KOPT-K1 (cell line): Measurements from ENCODE around the gene IFIT5.

Experiments used
- H3K27ac ChIP-seq: fragments of 200-600 bp; sonication (generic); 2 replicates; pipeline ENCODE4 v1.5.1; 2016; ENCODE audit warnings: antibody characterized with exemption, mild to moderate bottlenecking, low read depth, low read length; ENCODE audit not compliant: poor library complexity, severe bottlenecking
- H3K36me3 ChIP-seq: fragments of 200-600 bp; sonication (generic); 2 replicates; pipeline ENCODE4 v1.5.1; 2017; ENCODE audit warnings: antibody characterized with exemption, mild to moderate bottlenecking, low read length, moderate library complexity; ENCODE audit not compliant: insufficient read depth
- H3K9me3 ChIP-seq: fragments of 200-600 bp; sonication (generic); 2 replicates; pipeline ENCODE4 v1.5.1; 2017; ENCODE audit warnings: antibody characterized with exemption, low read length, mild to moderate bottlenecking; ENCODE audit not compliant: insufficient read depth, poor library complexity, severe bottlenecking

Gene IFIT5, protein sequence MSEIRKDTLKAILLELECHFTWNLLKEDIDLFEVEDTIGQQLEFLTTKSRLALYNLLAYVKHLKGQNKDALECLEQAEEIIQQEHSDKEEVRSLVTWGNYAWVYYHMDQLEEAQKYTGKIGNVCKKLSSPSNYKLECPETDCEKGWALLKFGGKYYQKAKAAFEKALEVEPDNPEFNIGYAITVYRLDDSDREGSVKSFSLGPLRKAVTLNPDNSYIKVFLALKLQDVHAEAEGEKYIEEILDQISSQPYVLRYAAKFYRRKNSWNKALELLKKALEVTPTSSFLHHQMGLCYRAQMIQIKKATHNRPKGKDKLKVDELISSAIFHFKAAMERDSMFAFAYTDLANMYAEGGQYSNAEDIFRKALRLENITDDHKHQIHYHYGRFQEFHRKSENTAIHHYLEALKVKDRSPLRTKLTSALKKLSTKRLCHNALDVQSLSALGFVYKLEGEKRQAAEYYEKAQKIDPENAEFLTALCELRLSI

DNA sequence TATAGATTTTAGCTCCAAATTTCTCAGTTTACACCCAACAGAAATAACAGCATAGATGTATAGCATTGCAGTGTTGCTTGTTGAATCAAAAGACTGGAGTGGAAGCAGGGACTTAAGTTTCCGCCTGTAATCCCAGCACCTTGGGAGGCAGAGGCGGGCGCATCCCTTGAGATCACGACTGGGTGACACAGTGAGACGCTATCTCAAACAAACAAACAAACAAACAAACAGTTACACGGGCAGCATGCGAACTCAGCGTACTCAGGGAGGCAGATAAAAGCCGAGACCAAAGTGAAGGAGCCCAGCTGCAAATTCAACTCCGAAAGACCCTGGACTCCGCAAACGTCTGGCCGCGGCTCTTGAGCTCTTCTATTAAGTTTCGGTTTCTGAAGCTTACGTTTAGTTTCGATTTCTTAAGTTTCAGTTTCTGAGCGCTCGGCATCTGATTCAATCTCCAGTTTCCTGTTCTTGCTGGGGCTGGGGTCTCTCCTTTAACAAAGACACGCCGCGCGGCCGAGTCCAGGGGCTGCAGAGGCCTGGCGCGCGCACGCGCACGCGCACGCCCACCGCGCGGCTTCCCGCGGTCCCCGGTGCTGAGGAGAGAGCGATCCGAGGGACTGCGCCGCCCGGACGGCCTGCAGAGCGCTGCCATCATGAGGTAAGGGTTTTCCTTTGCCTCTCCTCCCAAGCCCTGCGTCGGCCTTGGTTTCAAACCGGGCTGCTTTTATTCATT lies at the start of gene IFIT5:
IFIT5 (plus strand) TSS at position 423 of the 733 bp plus-strand sequence; CDS start at position 654, 231 bp downstream.
- H3K36me3 ChIP-seq: peaks cover 17% of the 10 kb centered on the region
- peaks cover 6% of the 10 kb centered on the region for H3K9me3 ChIP-seq
- H3K27ac ChIP-seq: peak within 1 kb of the TSS; percentile 68

DNA sequence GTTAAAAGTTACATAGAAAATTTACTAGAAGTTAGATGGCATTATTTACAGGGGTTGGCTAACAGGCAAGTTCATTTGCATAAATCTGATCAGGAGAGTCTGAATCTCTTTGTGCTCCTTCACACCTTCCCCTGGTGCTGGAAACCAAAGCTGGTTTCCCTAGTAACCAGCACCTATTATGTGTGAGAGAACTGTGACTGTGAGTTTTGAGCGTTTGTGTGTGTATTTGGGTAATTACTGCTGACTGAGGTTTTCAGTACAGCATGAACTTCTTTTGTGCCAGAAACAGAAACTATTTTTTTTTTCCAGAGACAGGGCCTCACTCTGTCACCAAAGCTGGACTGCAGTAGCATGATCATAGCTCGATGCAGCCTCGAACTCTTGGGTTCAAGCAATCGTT lies 46.8 kb upstream of the IFIT5 start:
- no peaks in the 10 kb centered on the region for H3K36me3 ChIP-seq
- H3K27ac ChIP-seq: no peak overlapping the region
- no peaks in the 10 kb centered on the region for H3K9me3 ChIP-seq

DNA sequence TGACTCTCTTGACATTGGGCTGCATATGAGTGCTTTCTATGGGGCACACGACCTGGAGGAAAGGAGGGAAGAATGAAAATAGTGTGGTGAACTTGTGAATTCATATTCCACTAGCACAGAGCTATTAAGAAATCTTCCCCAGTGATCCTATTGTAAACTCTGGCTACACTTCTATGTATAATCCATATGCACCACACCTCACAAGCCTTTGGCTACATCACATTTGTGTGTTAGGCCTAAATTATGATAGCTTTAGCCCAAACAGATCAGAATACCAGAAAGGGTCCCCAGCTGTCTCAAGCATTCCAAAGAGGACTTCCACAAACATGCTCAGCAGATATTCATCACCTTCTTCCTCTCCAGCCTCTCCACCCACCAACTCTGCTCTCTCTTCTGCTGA lies 46.2 kb upstream of the IFIT5 start:
- no peak overlapping the region for H3K27ac ChIP-seq
- no peaks in the 10 kb centered on the region for H3K9me3 ChIP-seq
- no peaks in the 10 kb centered on the region for H3K36me3 ChIP-seq

DNA sequence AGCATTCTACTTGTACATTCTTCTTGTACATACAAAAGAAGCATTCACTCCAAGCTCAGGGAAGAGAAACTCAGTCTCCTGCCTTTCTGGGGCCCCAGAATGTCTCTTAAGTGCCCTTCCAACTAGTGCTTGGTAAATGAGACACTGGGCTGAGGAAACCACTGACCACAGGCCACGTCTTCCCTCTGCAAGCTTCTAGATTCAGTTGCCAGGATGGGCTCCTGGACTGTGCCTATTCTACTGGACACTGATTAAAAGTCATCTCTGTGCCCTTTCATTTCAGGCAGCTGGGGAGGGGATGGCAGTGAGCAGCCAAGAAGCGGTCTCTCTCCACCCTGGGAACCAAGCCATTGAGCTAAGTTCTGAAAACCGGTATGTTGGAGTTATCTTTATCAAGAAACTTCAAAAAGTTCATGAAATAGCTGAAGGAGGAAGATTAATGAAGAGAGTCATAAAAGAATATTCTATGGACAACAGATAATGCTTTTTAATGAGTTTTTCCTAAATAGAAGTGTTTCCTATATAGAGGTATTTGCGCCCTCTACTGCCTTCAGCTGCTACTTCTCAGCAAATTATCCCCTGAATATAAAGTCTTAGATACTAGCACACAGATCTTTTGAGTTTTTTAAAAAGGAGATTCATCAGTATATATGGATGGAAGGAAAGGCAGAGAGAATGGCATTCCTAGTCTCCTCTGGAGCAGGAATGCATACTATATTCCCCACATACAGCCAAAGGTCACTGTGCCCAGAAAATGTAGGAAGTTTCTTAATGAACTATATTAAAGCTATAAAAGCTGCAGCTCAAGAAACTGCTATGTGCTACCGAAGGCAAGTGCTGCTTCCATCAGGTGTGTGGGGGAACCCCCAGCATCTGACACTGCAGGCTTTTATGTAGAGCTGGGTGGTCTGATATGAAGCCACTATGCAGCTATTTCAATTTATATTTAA lies 44.9 kb upstream of the IFIT5 start:
- H3K27ac ChIP-seq: no peak overlapping the region
- no peaks in the 10 kb centered on the region for H3K9me3 ChIP-seq
- no peaks in the 10 kb centered on the region for H3K36me3 ChIP-seq

GRCh38 chr10:89371079-89371478 lies 43.3 kb upstream of the IFIT5 start:
- Histone ChIP-seq H3K36me3 (no peaks in the 10 kb centered on the region), H3K9me3 (no peaks in the 10 kb centered on the region), H3K27ac (no peak overlapping the region)

DNA sequence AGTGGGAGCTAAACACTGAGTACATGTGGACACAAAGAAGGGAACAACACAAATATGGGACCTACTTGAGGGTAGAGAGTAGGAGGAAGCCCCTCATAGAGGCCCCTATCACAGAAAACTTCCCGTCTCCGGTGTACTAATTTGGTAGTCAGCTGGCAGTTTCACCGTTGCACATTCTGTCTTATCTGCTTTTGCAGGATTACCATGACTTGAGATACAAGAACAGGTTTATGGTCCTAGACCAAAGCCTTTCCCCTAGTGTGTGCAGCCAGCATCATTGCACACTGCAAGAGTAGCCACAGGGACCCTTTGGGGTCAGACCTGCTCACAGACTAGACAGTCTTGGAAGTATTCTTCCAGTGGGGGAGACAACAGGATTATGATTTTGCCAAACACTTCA lies 42.4 kb upstream of the IFIT5 start:
- no peak overlapping the region for H3K27ac ChIP-seq
- H3K36me3 ChIP-seq: no peaks in the 10 kb centered on the region
- H3K9me3 ChIP-seq: no peaks in the 10 kb centered on the region

GRCh38 chr10:89373916-89374711 lies 40.3 kb upstream of the IFIT5 start:
- Histone ChIP-seq H3K36me3 (no peaks in the 10 kb centered on the region), H3K27ac (no peak overlapping the region), H3K9me3 (no peaks in the 10 kb centered on the region)

GRCh38 chr10:89374713-89375141 lies 39.6 kb upstream of the IFIT5 start:
- Histone ChIP-seq H3K27ac (no peak overlapping the region), H3K36me3 (no peaks in the 10 kb centered on the region), H3K9me3 (no peaks in the 10 kb centered on the region)

DNA sequence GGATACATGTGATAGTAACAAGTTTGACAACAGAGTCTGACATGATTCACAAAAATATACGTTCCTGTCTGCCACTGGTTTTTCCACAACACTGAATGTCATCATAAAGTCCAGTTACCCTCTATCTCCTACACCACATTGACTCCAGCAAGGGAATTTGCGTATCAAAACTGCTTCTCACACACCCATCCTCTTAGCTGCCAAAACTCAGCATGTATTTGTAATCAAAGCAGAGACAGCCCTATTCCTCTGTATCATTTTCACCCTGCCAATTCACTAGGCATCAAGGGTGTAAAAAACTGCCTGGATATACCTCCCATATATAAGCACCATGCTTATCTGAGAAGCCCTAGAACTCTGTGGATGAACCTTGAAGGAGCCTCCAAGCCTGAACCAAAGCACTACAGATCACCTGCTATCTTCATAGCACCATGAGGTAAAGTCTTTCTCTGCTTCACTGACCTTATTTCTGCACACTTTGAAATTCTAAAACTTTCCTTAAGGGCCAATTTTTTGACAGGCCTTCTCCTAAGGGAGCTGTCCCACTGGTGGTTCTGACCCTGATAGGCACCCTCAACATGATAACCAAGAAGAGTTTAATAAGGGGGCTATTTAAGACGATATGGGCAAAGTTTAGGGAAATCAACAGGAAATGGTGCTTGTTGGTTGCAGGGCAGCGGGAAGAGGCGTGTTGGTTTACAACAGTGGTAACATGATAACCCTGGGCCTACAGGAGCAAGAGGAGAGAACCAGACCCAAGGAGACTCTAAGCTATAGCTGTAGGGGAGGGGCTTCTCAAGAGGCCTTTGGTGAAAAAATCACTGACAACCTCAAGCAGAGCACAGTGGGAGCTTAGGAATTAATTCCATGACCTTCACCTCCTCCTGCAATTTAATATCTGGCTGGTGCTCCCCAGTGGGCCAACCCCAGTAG lies 36.4 kb upstream of the IFIT5 start, which contains the start of gene IFIT1B:
IFIT1B (plus strand) TSS at position 352 of the 933 bp plus-strand sequence; CDS start at position 432, 80 bp downstream.
- Histone ChIP-seq H3K9me3 (no peaks in the 10 kb centered on the region), H3K36me3 (no peaks in the 10 kb centered on the region)

DNA sequence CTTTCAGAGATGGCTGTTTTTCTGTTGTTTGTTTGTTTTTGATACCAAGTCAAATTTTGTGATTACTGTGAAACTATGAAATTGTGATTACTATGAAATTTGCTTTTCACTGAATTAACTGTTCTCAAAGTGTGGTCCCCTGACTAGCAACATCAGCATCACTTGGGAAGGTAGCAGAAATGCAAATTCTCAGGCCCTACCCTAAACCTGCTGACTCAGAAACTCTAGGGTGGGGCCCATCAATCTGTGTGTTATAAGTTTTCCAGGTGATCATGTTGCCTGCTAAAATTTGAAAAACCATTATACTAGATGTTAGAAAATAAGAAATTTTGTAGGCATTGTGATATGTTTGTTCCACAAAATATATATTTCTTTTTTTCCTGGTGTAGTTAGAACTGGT lies 35.3 kb upstream of the IFIT5 start:
- Histone ChIP-seq H3K36me3 (no peaks in the 10 kb centered on the region), H3K27ac (no peak overlapping the region), H3K9me3 (no peaks in the 10 kb centered on the region)

More for the DNA sequence above, 36.4 kb upstream of the IFIT5 start, which contains the start of gene IFIT1B:
- no peak within 1 kb of the TSS for H3K27ac ChIP-seq

DNA sequence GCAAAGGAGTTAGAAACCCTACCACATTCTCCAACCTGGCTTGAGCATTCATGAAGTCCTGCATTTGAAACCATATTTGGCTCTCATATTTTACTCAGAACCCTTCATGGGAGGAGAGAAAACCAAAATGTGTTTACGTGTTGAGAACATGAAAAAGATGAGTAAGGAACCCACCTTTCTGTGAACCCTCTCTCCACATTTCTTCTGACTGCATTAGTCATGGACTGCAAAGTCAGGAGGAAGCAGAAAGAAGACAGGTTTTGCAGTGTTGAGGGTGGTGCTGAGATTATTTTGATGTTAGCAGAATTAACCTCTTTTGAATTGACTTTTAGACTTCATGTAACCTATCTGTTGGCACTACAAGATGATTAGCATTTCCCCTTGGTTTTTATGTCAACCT lies 31.6 kb upstream of the IFIT5 start:
- Histone ChIP-seq H3K27ac (no peak overlapping the region), H3K9me3 (no peaks in the 10 kb centered on the region), H3K36me3 (no peaks in the 10 kb centered on the region)

- Histone ChIP-seq H3K9me3 (no peaks in the 10 kb centered on the region), H3K27ac (no peak overlapping the region), H3K36me3 (no peaks in the 10 kb centered on the region)
These were observed 29.7 kb upstream of the IFIT5 start for GRCh38 chr10:89384474-89385340.
